Mammary epithelial cell (primary cell): ENCODE results near the gene TNS1.

Experiments used
- EZH2 ChIP-seq: IDR thresholded peaks from 2 replicates; pipeline ENCODE4 v1.6.1; 2012; ENCODE audit warnings: low read length, inconsistent platforms, borderline replicate concordance
- TF ChIP-seq, protein P1 (sequence below), 2 donors: IDR thresholded peaks in 1 of 2; conservative IDR thresholded peaks in 1 of 2; 2 replicates each; pipeline ENCODE4 v1.5.1; 2011 to 2012; ENCODE audit warnings: inconsistent platforms in 2 of 2, low read length in 2 of 2, mild to moderate bottlenecking in 2 of 2, control low read depth in 1 of 2, low read depth in 1 of 2; ENCODE audit not compliant: insufficient read depth in 1 of 2; ENCODE audit errors: extremely low read depth in 1 of 2

GRCh38 chr2:217949447-217949846 lies 53.3 kb downstream of the TNS1 start:
- TF ChIP-seq EZH2: no peak
- TF ChIP-seq, protein P1, sequence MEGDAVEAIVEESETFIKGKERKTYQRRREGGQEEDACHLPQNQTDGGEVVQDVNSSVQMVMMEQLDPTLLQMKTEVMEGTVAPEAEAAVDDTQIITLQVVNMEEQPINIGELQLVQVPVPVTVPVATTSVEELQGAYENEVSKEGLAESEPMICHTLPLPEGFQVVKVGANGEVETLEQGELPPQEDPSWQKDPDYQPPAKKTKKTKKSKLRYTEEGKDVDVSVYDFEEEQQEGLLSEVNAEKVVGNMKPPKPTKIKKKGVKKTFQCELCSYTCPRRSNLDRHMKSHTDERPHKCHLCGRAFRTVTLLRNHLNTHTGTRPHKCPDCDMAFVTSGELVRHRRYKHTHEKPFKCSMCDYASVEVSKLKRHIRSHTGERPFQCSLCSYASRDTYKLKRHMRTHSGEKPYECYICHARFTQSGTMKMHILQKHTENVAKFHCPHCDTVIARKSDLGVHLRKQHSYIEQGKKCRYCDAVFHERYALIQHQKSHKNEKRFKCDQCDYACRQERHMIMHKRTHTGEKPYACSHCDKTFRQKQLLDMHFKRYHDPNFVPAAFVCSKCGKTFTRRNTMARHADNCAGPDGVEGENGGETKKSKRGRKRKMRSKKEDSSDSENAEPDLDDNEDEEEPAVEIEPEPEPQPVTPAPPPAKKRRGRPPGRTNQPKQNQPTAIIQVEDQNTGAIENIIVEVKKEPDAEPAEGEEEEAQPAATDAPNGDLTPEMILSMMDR (conservative IDR thresholded peaks at IDR 0.05 in 1 of 2, IDR thresholded peaks at IDR 0.05 in 1 of 2; ENCODE audit: extremely low read depth in 1 of 2, insufficient read depth in 1 of 2, low read depth in 1 of 2, low read length in 2 of 2): no peak
